Measurements from ENCODE around the gene CRYBG2. TPM values are rescaled to one million over a fixed set of nuclear protein-coding genes. Genes with fewer than 3 reads are reported as not detected.
A peak's percentile ranks its signal among the peaks of the same experiment; 100 is the strongest.

Gene CRYBG2
- total RNA-seq, 6 experiments from 2014 or later: not detected

DNA sequence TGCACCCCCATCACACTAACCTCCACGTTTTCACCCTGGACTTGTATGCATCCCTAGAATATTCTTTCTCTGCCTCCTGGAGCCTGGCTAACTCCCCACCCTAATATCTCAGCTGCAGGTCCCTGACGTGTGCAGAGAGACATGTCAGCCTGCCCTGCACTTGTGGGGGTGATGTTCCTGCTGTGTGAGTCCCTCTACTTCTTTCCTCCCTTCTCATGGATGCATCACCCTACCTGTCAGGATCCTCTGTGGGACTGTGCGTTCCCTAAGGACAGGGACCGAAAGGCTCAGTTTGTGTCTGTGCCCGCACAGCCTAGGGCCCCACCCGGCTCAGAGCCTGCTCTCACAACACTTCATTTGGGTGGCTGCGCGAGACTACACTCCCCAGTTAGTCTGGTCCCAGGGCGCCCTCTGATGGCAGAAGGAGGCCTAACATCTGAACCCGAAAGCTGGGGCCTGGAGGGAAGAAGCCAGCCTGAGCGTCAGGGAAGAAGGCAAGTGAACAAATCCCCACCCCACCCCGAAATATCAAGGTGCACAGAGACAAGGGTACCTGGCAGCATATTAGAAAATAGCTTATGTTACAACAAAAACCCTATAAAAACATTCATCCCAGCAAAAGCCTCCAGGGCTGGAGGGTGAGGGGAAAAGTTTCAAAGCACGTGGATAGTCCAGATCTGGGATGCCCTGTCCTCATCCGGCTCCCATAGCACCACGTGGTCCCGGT is 32.5 kb downstream of the CRYBG2 start:
- Mint-ChIP-seq H3K27ac (peak overlapping the region; percentile 26; the same call in 1 of the 2 replicates), H3K4me1 (ENCODE audit: low read depth) (peaks cover 8% of the 10 kb centered on the region), H3K4me3 (peak overlapping the region; percentile 71), H3K36me3 (ENCODE audit: low read depth) (no peaks in the 10 kb centered on the region), H3K9me3 (no peaks in the 10 kb centered on the region), H3K27me3 (ENCODE audit: insufficient read depth) (peaks cover 10% of the 10 kb centered on the region; the same call in 1 of the 2 replicates)
- DNase-seq: peak; percentile 80
- TF ChIP-seq, protein P1, sequence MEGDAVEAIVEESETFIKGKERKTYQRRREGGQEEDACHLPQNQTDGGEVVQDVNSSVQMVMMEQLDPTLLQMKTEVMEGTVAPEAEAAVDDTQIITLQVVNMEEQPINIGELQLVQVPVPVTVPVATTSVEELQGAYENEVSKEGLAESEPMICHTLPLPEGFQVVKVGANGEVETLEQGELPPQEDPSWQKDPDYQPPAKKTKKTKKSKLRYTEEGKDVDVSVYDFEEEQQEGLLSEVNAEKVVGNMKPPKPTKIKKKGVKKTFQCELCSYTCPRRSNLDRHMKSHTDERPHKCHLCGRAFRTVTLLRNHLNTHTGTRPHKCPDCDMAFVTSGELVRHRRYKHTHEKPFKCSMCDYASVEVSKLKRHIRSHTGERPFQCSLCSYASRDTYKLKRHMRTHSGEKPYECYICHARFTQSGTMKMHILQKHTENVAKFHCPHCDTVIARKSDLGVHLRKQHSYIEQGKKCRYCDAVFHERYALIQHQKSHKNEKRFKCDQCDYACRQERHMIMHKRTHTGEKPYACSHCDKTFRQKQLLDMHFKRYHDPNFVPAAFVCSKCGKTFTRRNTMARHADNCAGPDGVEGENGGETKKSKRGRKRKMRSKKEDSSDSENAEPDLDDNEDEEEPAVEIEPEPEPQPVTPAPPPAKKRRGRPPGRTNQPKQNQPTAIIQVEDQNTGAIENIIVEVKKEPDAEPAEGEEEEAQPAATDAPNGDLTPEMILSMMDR (IDR thresholded peaks at IDR 0.05): peak; percentile 91

DNA sequence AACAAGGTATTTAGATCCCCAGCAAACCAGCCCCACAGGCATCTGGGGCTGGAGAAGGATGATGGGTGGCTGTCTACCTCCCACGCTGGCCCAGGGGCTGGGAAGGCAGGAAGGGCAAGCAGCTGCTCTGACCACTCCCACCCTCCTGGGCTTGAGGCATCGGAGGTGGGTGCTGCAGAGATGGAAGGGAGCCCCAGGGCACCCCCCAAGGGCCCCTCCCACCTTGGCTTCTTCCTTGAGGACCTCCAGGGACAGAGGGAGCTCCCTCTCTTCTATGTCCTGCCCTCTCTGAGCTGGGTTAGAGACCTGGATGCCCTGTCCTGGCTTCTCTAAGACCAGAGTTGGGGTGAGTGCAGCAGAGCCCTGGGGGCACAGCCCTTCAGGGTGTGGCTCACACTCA is 33.0 kb downstream of the CRYBG2 start:
- Mint-ChIP-seq H3K27me3 (ENCODE audit: insufficient read depth) (peaks cover 10% of the 10 kb centered on the region; the same call in 1 of the 2 replicates), H3K4me1 (ENCODE audit: low read depth) (peaks cover 8% of the 10 kb centered on the region), H3K27ac (no peak overlapping the region), H3K9me3 (no peaks in the 10 kb centered on the region), H3K36me3 (ENCODE audit: low read depth) (no peaks in the 10 kb centered on the region), H3K4me3 (no peak overlapping the region)
- TF ChIP-seq, protein P1 (IDR thresholded peaks at IDR 0.05): no peak
- DNase-seq: no peak

DNA sequence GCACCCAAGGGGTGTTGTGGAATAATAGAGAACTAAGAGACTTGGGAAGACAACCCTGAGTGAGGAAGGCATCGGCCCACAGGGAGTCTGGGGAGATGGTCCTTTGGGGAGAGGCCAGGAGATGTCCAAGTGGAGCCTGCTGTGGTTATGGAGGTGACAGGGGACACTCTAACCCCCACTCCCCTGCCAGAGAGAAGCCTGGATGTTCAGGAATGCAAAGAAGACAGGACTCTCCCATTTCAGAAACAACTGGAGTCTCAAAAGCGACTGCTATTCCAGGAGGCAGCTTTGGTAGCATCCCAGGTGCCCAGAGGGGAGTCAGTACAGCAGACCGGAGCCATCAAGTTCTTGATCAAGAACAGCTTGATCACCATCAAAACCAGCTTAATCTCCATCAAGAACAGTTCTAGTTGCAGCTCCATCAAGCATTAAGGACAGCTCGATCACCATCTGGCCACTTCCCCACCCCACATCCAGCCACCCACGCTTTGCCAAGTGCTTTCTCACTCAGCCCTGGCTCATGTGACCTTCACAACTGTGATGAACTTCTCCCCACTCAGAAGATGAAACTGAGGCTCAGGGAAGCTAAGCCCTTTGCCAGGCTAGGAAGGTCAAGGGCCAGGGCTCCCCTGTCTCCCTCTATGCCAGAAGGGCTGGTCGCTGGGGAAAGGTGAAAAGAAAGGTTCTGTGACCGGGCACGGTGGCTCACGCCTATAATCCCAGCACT is 35.4 kb downstream of the CRYBG2 start:
- Mint-ChIP-seq H3K4me3 (no peak overlapping the region), H3K4me1 (ENCODE audit: low read depth) (peaks cover 14% of the 10 kb centered on the region), H3K27ac (no peak overlapping the region), H3K36me3 (ENCODE audit: low read depth) (no peaks in the 10 kb centered on the region), H3K9me3 (no peaks in the 10 kb centered on the region), H3K27me3 (ENCODE audit: insufficient read depth) (peaks cover 14% of the 10 kb centered on the region)
- DNase-seq: no peak
- TF ChIP-seq, protein P1 (IDR thresholded peaks at IDR 0.05): no peak

DNA sequence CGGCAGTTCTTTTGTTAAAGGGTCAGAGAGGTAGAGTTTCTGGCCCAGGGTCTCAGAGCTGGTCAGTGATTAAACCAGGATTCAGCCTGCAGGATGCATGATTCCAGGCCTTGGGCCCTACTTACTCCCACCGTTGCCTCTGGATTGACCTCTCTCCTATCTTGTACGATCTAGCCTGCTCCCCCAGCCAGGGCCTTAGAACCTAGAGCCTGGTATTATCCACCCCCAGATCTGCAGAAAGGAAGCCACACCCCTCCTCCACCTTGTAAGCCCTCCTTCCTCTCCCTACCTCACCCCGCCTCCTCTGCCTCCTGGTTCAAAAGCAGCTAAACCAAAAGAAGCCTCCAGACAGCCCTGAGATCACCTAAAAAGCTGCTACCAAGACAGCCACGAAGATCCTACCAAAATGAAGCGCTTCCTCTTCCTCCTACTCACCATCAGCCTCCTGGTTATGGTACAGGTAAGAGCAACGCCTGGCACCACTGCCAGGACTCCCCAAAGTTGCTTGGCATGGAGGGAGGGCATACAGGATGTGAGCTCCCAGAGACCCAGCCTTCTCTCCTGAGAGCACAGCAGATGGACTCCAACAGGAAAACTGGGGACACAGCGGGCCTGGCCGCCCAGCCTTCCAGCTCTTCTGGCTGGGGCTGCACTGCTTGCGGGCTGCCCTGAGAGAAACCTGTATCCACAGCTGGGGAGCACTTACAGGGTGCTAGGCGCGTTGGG is 36.2 kb downstream of the CRYBG2 start, which contains the start of gene CD52:
CD52 (plus strand) TSS at position 347 of the 726 bp plus-strand sequence; CDS start at position 407, 60 bp downstream.
- Mint-ChIP-seq H3K4me1 (ENCODE audit: low read depth) (peaks cover 14% of the 10 kb centered on the region), H3K36me3 (ENCODE audit: low read depth) (no peaks in the 10 kb centered on the region), H3K4me3 (no peak within 1 kb of the TSS), H3K9me3 (no peaks in the 10 kb centered on the region), H3K27ac (no peak within 1 kb of the TSS), H3K27me3 (ENCODE audit: insufficient read depth) (peaks cover 20% of the 10 kb centered on the region)
- no peak for DNase-seq
- TF ChIP-seq, protein P1 (IDR thresholded peaks at IDR 0.05): no peak

DNA sequence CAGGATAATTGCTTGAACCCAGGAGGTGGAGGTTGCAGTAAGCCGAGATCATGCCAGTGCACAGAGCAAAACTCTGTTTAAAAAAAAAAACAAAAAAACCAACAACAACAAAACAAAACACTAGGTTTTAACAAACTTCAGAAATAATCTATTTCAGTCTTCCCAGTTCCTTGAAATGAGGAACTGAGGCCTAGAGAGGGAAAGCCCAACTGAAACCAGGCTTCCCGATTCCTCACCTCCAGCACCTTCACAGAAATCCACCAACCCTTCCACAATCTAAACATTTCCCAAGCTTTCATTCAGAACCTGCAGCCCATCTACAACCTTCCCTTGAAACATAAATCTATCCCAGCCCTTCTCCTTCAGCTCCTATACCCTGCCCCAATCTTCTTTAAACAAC is 36.8 kb downstream of the CRYBG2 start:
- Mint-ChIP-seq H3K4me1 (ENCODE audit: low read depth) (peaks cover 14% of the 10 kb centered on the region), H3K4me3 (no peak overlapping the region), H3K27me3 (ENCODE audit: insufficient read depth) (peaks cover 20% of the 10 kb centered on the region), H3K36me3 (ENCODE audit: low read depth) (no peaks in the 10 kb centered on the region), H3K9me3 (no peaks in the 10 kb centered on the region), H3K27ac (no peak overlapping the region)
- no peak for DNase-seq
- TF ChIP-seq, protein P1 (IDR thresholded peaks at IDR 0.05): no peak

Data from HFFc6 (cell line).